Measurements from ENCODE around the gene ZEB1.
"Not testable (repeated sequence)": the region's sequence is repeated elsewhere in the genome, so short reads cannot be mapped to it uniquely, and the experiment has no call there.

- TF ChIP-seq EZH2phosphoT487 (IDR thresholded peaks at IDR 0.05; ENCODE audit: low read length); EZH2 (optimal IDR thresholded peaks at IDR 0.05; ENCODE audit: low read depth, low read length); CTCF (IDR thresholded peaks at IDR 0.05; ENCODE audit: low read length): not testable (repeated sequence)
These were observed 108.3 kb downstream of the ZEB1 start for GRCh38 chr10:31427334-31427733.
